ENCODE data around the gene RFK.

DNA sequence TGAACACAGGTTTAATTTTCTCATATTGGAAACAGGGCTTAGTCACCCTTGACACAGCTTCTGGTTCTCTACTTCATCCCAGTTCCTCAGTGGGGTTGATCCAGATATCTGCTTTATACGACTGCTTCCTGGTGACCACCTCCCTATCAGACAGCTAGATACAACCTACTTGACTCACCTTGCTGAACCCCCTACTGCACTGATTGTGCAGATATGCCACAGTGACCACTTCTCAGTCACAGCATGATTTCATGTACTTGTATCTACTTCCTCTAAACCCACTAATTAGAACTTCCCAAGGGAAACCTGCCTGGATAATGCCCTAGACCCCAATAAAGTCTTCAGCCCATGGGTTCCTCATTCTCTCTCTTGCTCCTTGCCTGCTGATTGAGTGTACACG lies 18.4 kb upstream of the RFK start:
- TF ChIP-seq, protein P1, sequence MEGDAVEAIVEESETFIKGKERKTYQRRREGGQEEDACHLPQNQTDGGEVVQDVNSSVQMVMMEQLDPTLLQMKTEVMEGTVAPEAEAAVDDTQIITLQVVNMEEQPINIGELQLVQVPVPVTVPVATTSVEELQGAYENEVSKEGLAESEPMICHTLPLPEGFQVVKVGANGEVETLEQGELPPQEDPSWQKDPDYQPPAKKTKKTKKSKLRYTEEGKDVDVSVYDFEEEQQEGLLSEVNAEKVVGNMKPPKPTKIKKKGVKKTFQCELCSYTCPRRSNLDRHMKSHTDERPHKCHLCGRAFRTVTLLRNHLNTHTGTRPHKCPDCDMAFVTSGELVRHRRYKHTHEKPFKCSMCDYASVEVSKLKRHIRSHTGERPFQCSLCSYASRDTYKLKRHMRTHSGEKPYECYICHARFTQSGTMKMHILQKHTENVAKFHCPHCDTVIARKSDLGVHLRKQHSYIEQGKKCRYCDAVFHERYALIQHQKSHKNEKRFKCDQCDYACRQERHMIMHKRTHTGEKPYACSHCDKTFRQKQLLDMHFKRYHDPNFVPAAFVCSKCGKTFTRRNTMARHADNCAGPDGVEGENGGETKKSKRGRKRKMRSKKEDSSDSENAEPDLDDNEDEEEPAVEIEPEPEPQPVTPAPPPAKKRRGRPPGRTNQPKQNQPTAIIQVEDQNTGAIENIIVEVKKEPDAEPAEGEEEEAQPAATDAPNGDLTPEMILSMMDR (IDR thresholded peaks at IDR 0.05) = no peak
- TF ChIP-seq POLR2A (IDR thresholded peaks at IDR 0.05) = no peak
